Spleen (tissue), 11 donors: ENCODE data around the gene SRR. TPM values are rescaled to one million over a fixed set of nuclear protein-coding genes. Genes with fewer than 3 reads are reported as not detected.
A peak's percentile ranks its signal among the peaks of the same experiment; 100 is the strongest.

ENCODE experiments used
- DNase-seq: peaks from one replicate; pipeline ENCODE4 v3.0.0-alpha.2; 2020
- H3K27ac ChIP-seq, 8 donors: fragments of 200-600 bp; sonication (generic) in 7 of 8; 1 replicate in 4 of 8; 2 replicates in 4 of 8; pipeline versions ENCODE4 v1.5.0 to v1.8.0; 2016 to 2021; ENCODE audit warnings: inconsistent platforms in 4 of 8, mild to moderate bottlenecking in 4 of 8, moderate library complexity in 1 of 8
- H3K27me3 ChIP-seq, 7 donors: fragments of 200-600 bp; sonication (generic) in 6 of 7; replicated peaks in 1 of 7; 1 replicate in 4 of 7; 2 replicates in 3 of 7; pipeline versions ENCODE4 v1.5.0 to v1.8.0; 2016 to 2021; ENCODE audit warnings: inconsistent platforms in 3 of 7, mild to moderate bottlenecking in 1 of 7
- H3K36me3 ChIP-seq, 6 donors: fragments of 200-600 bp; sonication (generic) in 5 of 6; 1 replicate in 4 of 6; 2 replicates in 2 of 6; pipeline versions ENCODE4 v1.5.0 to v1.8.0; 2016 to 2021; ENCODE audit warnings: inconsistent platforms in 2 of 6
- H3K4me1 ChIP-seq, 6 donors: fragments of 200-600 bp; sonication (generic) in 5 of 6; 1 replicate in 3 of 6; 2 replicates in 3 of 6; pipeline versions ENCODE4 v1.5.0 to v1.8.0; 2016 to 2021; ENCODE audit warnings: inconsistent platforms in 3 of 6
- H3K4me3 ChIP-seq, 8 donors: fragments of 200-600 bp; sonication (generic) in 7 of 8; 1 replicate in 4 of 8; 2 replicates in 4 of 8; pipeline versions ENCODE4 v1.5.0 to v1.8.0; 2016 to 2021; ENCODE audit warnings: inconsistent platforms in 4 of 8, mild to moderate bottlenecking in 4 of 8, moderate library complexity in 2 of 8
- H3K9me3 ChIP-seq, 8 donors: fragments of 200-600 bp; sonication (generic) in 7 of 8; 1 replicate in 4 of 8; 2 replicates in 4 of 8; pipeline versions ENCODE4 v1.5.0 to v1.8.0; 2016 to 2021; ENCODE audit warnings: inconsistent platforms in 4 of 8
- CTCF ChIP-seq, 11 experiments: fragments of 200-600 bp in 7 of 11; fragments of 450-650 bp in 4 of 11; sonication (generic) in 4 of 11; IDR thresholded peaks in 8 of 11; conservative IDR thresholded peaks in 3 of 11; 1 replicate in 7 of 11; 2 replicates in 4 of 11; pipeline versions ENCODE4 v1.4.0 to v1.8.0; 2016 to 2021; ENCODE audit warnings: antibody characterized with exemption in 11 of 11, inconsistent platforms in 4 of 11, mild to moderate bottlenecking in 1 of 11
- POLR2A ChIP-seq, 3 donors: fragments of 450-650 bp; IDR thresholded peaks; one replicate each; pipeline ENCODE4 v1.5.1; 2017; ENCODE audit warnings: antibody characterized with exemption in 3 of 3, mild to moderate bottlenecking in 1 of 3
- POLR2AphosphoS5 ChIP-seq, 3 donors: sonication (generic); formaldehyde crosslinking; IDR thresholded peaks; one replicate each; pipeline ENCODE4 v1.5.1; 2017; ENCODE audit warnings: antibody characterized with exemption in 3 of 3
- WGBS, 5 donors: extraction: QIAGEN DNeasy Blood & Tissue Kit in 3 of 5; methylation state at CpG; one replicate each; pipeline versions ENCODE4 v1.1.5 to v1.1.7; 2013 to 2018; 5-methylcytosine and 5-hydroxymethylcytosine counted together
- intact Hi-C: fragments of 100-400 bp; cut with DNase I; formaldehyde crosslinking; loops from one replicate; pipeline ENCODE4 v1.15.0; 2023; ENCODE audit warnings: low total_unique reads
- polyA plus RNA-seq, 3 donors: library from polyadenylated mRNA; stranded (reverse); fragments of 200-250 nt; gene quantifications; one replicate each; pipeline ENCODE4 v1.2.1, GENCODE V29; 2013
- total RNA-seq, 7 donors: library from RNA; depleted of rRNA in 3 of 7; stranded (reverse); fragments of >200 nt in 3 of 7; fragmentation: NEBNext Ultra II Directional in 4 of 7; extraction: Animal tissue kit (Norgen Biotek cat#: 25700) in 4 of 7; gene quantifications; one replicate each; pipeline versions ENCODE4 v1.1.0 to v1.2.1, GENCODE V29; 2016 to 2021
- donor health status: healthy with polysubstance abuse.
- donor health status: DM: no; HTN: no; CAD: no; lungs with moderate emphysema.
- donor health status: DM: no; HTN: no; CAD: no.
- donor health status: Bipolar disorder and iron deficiency.
- donor health status: healthy.
- donor health status: DM: no; HTN: no; CAD: no.
- donor health status: DM: yes; HTN: yes; CAD: no.

Gene SRR
- total and polyA plus RNA-seq, 10 donors: 3.5 to 16.2 (median 6.7) TPM

- TF ChIP-seq CTCF (IDR thresholded peaks at IDR 0.05 in 8 of 11, conservative IDR thresholded peaks at IDR 0.05 in 3 of 11) (no peak), POLR2A (IDR thresholded peaks at IDR 0.05) (no peak), POLR2AphosphoS5 (IDR thresholded peaks at IDR 0.05) (no peak)
- peaks cover 0 to 16% (median 0%) of the 10 kb centered on the region in 6 donors for H3K36me3 ChIP-seq
- DNase-seq: no peak
- no peaks in the 10 kb centered on the region for H3K9me3 ChIP-seq
- intact Hi-C loops: no loop called here
- peaks cover 4 to 18% (median 9%) of the 10 kb centered on the region in 6 donors for H3K4me1 ChIP-seq
- no peak overlapping the region for H3K4me3 ChIP-seq
- H3K27ac ChIP-seq: peak overlapping the region in 1 of 8 donors; percentile 18
- WGBS, 5 donors: 85 to 95% (median 86%) methylated on average over 8 of the region's 8 CpGs
- H3K27me3 ChIP-seq: no peaks in the 10 kb centered on the region
Measured at GRCh38 chr17:2354311-2354710, 50.6 kb downstream of the SRR start.

- WGBS, 5 donors: 95 to 99% (median 98%) methylated on average over 4 of the region's 4 CpGs
- no peak for DNase-seq
- intact Hi-C loops: no loop called here
- H3K27ac ChIP-seq: no peak overlapping the region
- H3K36me3 ChIP-seq: peaks cover 0 to 45% (median 6%) of the 10 kb centered on the region in 6 donors
- H3K4me1 ChIP-seq: peaks cover 4 to 22% (median 9%) of the 10 kb centered on the region in 6 donors
- TF ChIP-seq POLR2A (IDR thresholded peaks at IDR 0.05): no peak
- no peak for TF ChIP-seq POLR2AphosphoS5 (IDR thresholded peaks at IDR 0.05)
- no peak for TF ChIP-seq CTCF (IDR thresholded peaks at IDR 0.05 in 8 of 11, conservative IDR thresholded peaks at IDR 0.05 in 3 of 11)
- H3K4me3 ChIP-seq: no peak overlapping the region
- no peaks in the 10 kb centered on the region for H3K9me3 ChIP-seq
- no peaks in the 10 kb centered on the region for H3K27me3 ChIP-seq
Measured at GRCh38 chr17:2357237-2357636, 53.5 kb downstream of the SRR start.

- WGBS, 5 donors: 90 to 95% (median 93%) methylated on average over 10 of the region's 10 CpGs
- H3K4me3 ChIP-seq: no peak overlapping the region
- DNase-seq: no peak
- no peak for TF ChIP-seq POLR2A (IDR thresholded peaks at IDR 0.05)
- TF ChIP-seq POLR2AphosphoS5 (IDR thresholded peaks at IDR 0.05): no peak
- no peak for TF ChIP-seq CTCF (IDR thresholded peaks at IDR 0.05 in 8 of 11, conservative IDR thresholded peaks at IDR 0.05 in 3 of 11)
- no peaks in the 10 kb centered on the region for H3K9me3 ChIP-seq
- peaks cover 3 to 21% (median 8%) of the 10 kb centered on the region in 6 donors for H3K4me1 ChIP-seq
- H3K27ac ChIP-seq: no peak overlapping the region
- H3K36me3 ChIP-seq: peaks cover 0 to 53% (median 11%) of the 10 kb centered on the region in 6 donors
- intact Hi-C loops: no loop called here
- H3K27me3 ChIP-seq: no peaks in the 10 kb centered on the region
Measured at GRCh38 chr17:2357931-2358434, 54.2 kb downstream of the SRR start.

- 80 to 87% (median 85%) methylated on average over 18 to 21 of the region's 21 CpGs for WGBS, 5 donors
- Histone ChIP-seq H3K9me3 (no peaks in the 10 kb centered on the region), H3K36me3 (peaks cover 0 to 85% (median 38%) of the 10 kb centered on the region in 6 donors), H3K27ac (no peak overlapping the region), H3K4me3 (no peak overlapping the region), H3K4me1 (peaks cover 0 to 4% (median 0%) of the 10 kb centered on the region in 6 donors), H3K27me3 (no peaks in the 10 kb centered on the region)
- intact Hi-C loops: loop anchor here (10.0 kb wide), 1 partner anchor 54 kb away; no protein-coding TSS in a partner anchor
- DNase-seq: no peak
- TF ChIP-seq POLR2AphosphoS5 (IDR thresholded peaks at IDR 0.05): no peak
- TF ChIP-seq POLR2A (IDR thresholded peaks at IDR 0.05): no peak
- no peak for TF ChIP-seq CTCF (IDR thresholded peaks at IDR 0.05 in 8 of 11, conservative IDR thresholded peaks at IDR 0.05 in 3 of 11)
Measured at GRCh38 chr17:2361010-2361760, 57.4 kb downstream of the SRR start.
